ENCODE data around the gene PBX1. TPM values are rescaled to one million over a fixed set of nuclear protein-coding genes. Genes with fewer than 3 reads are reported as not detected.

The PBX1 gene
- total and polyA plus RNA-seq, 10 of the 15 experiments (the other 5 are each of a cell fraction or from before 2014, with no cell fraction given), result 0.05 to 0.28 (median 0.11) TPM; not detected in 5

GRCh38 chr1:164583196-164583595 lies 24.2 kb downstream of the PBX1 start:
- ChIA-PET POLR2A (no interaction called here), RAD21 (ENCODE audit: unreplicated experiment) (no interaction called here), CTCF (no interaction called here), SMC1A (ENCODE audit: uncharacterized antibody, unreplicated experiment) (interaction anchor here (0.6 kb wide), 1 partner anchor 177 kb away, joined by 3 read pairs; no protein-coding TSS in a partner anchor)
- no peak for DNase-seq (ENCODE audit: low read depth, low spot score)
- no peaks in the 10 kb centered on the region for H3K79me2 ChIP-seq (ENCODE audit: control insufficient read depth, insufficient read depth, low read length)
- no peak overlapping the region for H3K9ac ChIP-seq (ENCODE audit: control insufficient read depth, insufficient read depth, low read length)
- H3K36me3 ChIP-seq (ENCODE audit: control insufficient read depth in 2 of 2, insufficient read depth in 2 of 2, low read length in 1 of 2), result no peaks in the 10 kb centered on the region
- intact Hi-C loops (cut with micrococcal nuclease; ENCODE audit: unreplicated experiment) (no loop called here), in situ Hi-C loops (cut with MboI) (no loop called here)
- no peaks in the 10 kb centered on the region for H3K4me1 ChIP-seq (ENCODE audit: control insufficient read depth, insufficient read depth, low read length)
- no peak for ATAC-seq
- WGBS (ENCODE audit: insufficient coverage, insufficient replicate concordance, low lambda C conversion rate, missing lambda C conversion rate), result 0% methylated on average over 1 of the region's 1 CpG
- TF ChIP-seq TAF1 (IDR thresholded peaks at IDR 0.05; ENCODE audit: borderline replicate concordance, low read depth, low read length) (no peak), ZNF24 (IDR thresholded peaks at IDR 0.05) (no peak), PBX3 (IDR thresholded peaks at IDR 0.05; ENCODE audit: insufficient replicate concordance, low read depth, low read length) (no peak), SMARCA5 (IDR thresholded peaks at IDR 0.05) (no peak), TCF3 (IDR thresholded peaks at IDR 0.05; ENCODE audit: borderline replicate concordance, insufficient read depth, low read depth, low read length) (no peak), NFXL1 (IDR thresholded peaks at IDR 0.05; ENCODE audit: borderline replicate concordance) (no peak), SP1 (IDR thresholded peaks at IDR 0.05; ENCODE audit: low read depth, low read length) (no peak)
- no peaks in the 10 kb centered on the region for H3K27me3 ChIP-seq (replicated peaks in 1 of 2; ENCODE audit: control insufficient read depth in 2 of 2, insufficient read depth in 2 of 2, low read length in 1 of 2)
- BruUV-seq (replicated peaks), result no TSS peak
- H3K27ac ChIP-seq (ENCODE audit: control insufficient read depth, insufficient read depth), result no peak overlapping the region
- no peak overlapping the region for H2AFZ ChIP-seq (ENCODE audit: control insufficient read depth, low read depth, low read length)
- H3K9me3 ChIP-seq (replicated peaks; ENCODE audit: control insufficient read depth, insufficient read depth, low read length), result no peaks in the 10 kb centered on the region
- H3K4me3 ChIP-seq, result no peak overlapping the region
- no peak for FAIRE-seq
- no peak overlapping the region for H3K4me2 ChIP-seq (ENCODE audit: control insufficient read depth, insufficient read depth)
- no peaks in the 10 kb centered on the region for H4K20me1 ChIP-seq (ENCODE audit: control insufficient read depth, insufficient read depth)
